ENCODE data around the gene VPS18.

Gene VPS18

GRCh38 chr15:40938536-40938870 lies 44.3 kb downstream of the VPS18 start:
- no peak for DNase-seq

GRCh38 chr15:40940296-40940801 lies 46.1 kb downstream of the VPS18 start:
- no peak for DNase-seq

DNA sequence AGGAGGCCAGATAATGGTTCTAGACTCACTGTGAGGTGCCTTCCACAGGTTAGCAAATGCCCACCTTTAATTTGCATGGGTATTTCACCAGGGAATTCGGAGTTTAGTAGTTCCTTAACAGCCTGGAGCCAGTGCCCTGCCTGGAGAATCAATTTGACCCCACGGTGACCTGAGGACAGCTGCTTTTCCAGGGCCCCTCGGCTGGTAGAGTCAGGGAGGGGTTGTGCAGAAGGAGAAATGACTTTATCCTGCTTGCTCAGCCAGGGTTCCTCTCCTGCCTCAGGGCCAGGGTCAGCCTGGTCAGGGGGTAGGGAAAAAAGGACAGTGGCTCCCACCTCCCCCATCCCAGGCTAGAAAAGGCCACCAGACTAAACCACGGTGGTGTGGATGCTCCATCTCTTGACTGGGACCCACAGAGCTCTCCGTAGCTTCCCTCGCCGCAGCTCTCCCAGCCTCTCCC lies 46.8 kb downstream of the VPS18 start:
- no peak for DNase-seq

GRCh38 chr15:40941528-40942336 lies 47.5 kb downstream of the VPS18 start:
- peak; percentile 18 to 41 for DNase-seq

GRCh38 chr15:40942337-40942854 lies 48.1 kb downstream of the VPS18 start:
- DNase-seq = no peak

DNA sequence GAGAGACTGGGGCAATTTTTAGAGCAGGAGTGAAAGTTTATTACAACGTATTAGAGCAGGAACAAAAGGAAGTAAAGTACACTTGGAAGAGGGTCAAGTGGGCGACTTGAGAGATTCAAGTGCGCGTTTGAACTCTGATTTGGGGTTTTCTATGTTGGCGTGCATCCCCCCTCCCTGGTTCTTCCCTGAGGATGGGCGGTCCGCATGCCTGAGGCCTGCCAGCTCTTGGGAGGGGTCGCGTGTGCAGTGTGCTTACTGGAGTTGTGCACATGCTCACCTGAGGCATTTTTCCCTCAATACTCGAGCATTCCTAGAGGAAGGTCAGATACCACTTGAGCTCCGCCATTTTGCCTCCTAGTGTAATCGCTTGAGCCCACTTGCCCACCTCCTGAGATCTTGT lies 48.6 kb downstream of the VPS18 start:
- DNase-seq = no peak

- DNase-seq = no peak
Observed at GRCh38 chr15:40943764-40944365, 49.6 kb downstream of the VPS18 start.

- no peak for DNase-seq
Observed at GRCh38 chr15:40944510-40945296, 50.5 kb downstream of the VPS18 start.

- no peak for DNase-seq
Observed at GRCh38 chr15:40948706-40949473, 54.6 kb downstream of the VPS18 start.

GRCh38 chr15:40949756-40950207 lies 55.5 kb downstream of the VPS18 start:
- no peak for DNase-seq

DNA sequence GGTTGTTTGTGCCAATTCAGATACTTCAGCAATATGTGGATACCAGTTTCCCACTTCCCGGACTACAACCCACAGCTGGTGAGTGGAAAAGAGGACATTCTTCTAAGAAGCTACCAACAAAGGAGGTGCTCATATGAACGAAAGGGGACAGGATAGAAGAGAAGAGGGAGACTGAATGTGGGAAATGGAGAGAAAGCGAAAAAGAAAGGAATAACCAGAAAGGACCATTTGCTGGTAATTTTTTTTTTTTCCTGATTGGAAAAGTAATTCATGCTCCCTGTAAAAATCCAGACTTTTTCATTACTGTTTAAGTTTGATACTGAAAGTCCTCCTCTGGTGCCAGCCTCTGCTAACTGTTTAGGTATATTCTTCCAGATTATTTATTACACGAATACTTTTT lies 57.5 kb downstream of the VPS18 start:
- no peak for DNase-seq

- DNase-seq = no peak
Observed at GRCh38 chr15:40952301-40952900, 58.2 kb downstream of the VPS18 start.

GRCh38 chr15:40952901-40953712 lies 58.9 kb downstream of the VPS18 start, which contains the start of gene CHAC1:
Gene CHAC1, plus strand, starts transcription at chr15:40953471. Its CDS starts 113 bp downstream, at chr15:40953584.
- peak; percentile 71 to 88 for DNase-seq
